Stimulated activated CD8-positive, alpha-beta memory T cell treated with anti-CD3 and anti-CD28 coated beads, Interleukin-12 subunit alpha, Interleukin-12 subunit beta, amount 100 ng/mL, for 24 hours (primary cell): Measurements from ENCODE around the gene MRPL21.

Experiments
- DNase-seq: peaks from one replicate; pipeline ENCODE4 v3.0.0-alpha.2; 2020; ENCODE audit errors: extremely low read depth

MRPL21 gene

GRCh38 chr11:68903288-68904247 lies at the start of gene MRPL21, which contains the start of gene IGHMBP2:
MRPL21 (minus strand) TSS chr11:68903832; CDS start chr11:68903810, 22 bp downstream.
IGHMBP2 (plus strand) TSS chr11:68903891; CDS start chr11:68903953, 62 bp downstream.
- DNase-seq, result peak; percentile 73

- no peak for DNase-seq
Observed at GRCh38 chr11:68950762-68951161, 47.1 kb upstream of the MRPL21 start.

DNA sequence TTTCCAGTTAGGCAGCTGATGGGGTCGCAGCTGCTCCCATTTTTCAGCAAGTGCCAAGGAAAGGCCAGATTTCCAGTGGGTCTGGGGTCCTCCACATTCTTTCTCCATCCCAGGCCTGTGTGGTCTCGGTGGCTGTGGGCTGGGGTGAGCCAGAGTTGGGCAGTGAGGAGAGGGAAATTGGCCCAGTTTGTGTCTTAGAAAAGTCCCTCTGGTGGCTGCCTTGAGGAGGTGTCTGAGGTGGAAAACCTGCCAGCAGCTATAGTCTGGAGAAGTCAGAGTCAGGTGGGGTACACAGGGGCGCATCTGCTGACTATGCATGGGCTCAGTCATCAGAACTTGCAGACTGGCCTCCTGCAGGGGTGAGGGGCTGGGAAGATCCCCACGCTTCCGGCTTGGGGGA lies 46.6 kb upstream of the MRPL21 start:
- no peak for DNase-seq

GRCh38 chr11:68948935-68949334 lies 45.3 kb upstream of the MRPL21 start:
- no peak for DNase-seq

- no peak for DNase-seq
Observed at GRCh38 chr11:68948496-68948895, 44.9 kb upstream of the MRPL21 start.

- no peak for DNase-seq
Observed at GRCh38 chr11:68947151-68947550, 43.5 kb upstream of the MRPL21 start.

- no peak for DNase-seq
Observed at GRCh38 chr11:68946416-68947090, 42.9 kb upstream of the MRPL21 start.

GRCh38 chr11:68942751-68943271 lies 39.2 kb upstream of the MRPL21 start:
- DNase-seq, result no peak

GRCh38 chr11:68942095-68942620 lies 38.5 kb upstream of the MRPL21 start:
- DNase-seq, result no peak

- no peak for DNase-seq
Observed at GRCh38 chr11:68941324-68942094, 37.9 kb upstream of the MRPL21 start.

- no peak for DNase-seq
Observed at GRCh38 chr11:68940651-68941323, 37.2 kb upstream of the MRPL21 start.

DNA sequence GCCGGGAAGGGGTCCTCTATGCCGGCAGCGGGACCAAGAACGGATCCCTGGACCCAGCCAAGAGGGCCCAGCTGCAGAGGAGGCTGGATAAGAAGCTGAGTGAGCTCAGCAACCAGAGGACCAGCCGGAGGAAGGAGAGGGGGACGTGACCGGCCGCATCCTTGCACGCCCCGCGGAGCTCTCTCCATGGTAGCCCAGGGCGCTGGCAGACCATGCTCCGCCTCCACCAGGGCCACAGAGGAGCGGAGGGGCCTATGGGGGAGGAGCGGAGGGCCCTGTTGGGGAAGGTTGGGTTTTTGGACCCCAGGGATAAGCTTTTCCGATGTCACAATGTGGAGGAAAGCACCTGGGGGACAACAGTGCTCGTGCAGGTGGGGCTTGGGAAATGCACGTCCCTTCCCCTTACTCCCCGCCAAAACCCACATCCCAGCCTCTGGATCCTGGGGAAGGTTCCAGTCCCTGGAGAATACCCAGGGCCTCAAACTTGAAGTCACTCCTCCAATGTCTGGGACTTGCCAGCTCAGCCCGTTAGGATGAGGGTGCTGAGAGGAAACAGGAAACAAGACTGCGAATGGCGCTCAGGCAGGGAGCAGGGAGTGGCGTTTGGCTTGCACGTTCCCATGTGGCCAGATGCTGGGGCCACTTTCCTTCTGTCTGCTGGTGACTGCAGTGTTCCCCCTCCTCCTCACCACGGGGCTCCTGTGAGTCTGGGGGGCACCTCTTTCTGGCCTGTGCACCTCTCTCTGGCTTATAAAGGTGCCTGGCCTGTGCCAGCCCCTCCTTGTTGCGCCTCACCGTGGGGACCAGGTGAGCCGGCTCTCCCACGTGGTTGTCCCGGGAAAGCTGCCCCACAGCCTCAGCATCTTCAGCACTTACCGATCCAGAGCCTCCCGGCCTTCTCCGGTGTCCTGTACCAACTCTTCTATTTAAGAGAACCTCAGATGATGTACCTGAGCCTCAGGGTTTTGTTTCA lies 36.2 kb upstream of the MRPL21 start:
- no peak for DNase-seq

DNA sequence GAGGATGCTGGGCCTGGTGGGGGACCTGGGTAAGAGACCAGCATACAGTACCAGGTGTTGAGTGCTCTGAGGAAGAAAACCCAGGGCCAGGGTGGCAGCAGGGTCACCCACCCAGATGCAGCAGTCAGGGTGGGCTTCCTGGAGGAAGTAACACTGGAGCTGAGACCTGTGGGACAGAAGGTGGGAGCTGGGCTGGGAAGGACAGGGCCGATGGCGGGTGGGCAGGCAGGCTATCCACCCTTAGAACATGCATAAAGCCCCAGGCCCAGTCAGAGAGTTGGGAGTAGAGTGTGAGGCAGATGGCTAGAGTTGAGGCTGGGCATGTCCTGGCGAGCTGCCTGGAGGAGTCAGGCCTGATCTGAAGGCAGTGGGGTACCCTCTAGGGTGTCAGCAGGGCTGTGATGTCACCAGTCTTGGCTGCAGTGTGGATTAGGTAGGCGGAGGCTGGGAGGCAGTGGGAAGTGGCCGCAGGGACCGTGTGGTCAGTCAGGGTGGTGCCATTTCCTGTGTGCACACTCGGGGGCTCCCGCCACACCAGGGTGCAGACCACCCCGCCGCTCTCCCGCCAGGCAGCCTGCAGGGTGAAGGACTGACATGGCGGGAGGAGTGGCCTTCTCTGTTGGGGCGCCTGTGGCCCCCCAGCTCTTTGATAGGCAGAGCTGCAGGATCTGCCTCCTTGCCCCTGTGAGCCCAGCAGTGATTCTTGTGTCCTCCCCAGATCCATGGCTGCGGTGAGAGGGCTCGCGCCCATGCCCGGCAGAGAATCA lies 35.4 kb upstream of the MRPL21 start:
- DNase-seq, result no peak

DNA sequence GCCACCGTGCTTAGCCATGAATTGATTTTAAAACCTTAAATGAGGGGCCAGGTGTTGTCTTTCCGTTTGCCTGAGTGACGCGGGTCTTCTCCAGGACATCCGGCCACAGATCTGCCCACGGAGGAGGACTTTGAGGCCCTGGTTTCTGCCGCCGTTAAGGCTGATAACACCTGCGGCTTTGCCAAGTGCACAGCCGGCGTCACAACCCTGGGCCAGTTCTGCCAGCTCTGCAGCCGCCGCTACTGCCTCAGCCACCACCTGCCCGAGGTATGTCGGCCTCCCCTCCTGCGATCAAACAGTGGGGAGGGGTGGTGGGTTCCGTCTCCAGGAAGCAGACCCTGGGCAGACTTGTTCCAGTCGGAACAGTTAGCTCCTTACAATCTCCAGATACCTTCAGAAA lies 34.5 kb upstream of the MRPL21 start:
- DNase-seq, result no peak

DNA sequence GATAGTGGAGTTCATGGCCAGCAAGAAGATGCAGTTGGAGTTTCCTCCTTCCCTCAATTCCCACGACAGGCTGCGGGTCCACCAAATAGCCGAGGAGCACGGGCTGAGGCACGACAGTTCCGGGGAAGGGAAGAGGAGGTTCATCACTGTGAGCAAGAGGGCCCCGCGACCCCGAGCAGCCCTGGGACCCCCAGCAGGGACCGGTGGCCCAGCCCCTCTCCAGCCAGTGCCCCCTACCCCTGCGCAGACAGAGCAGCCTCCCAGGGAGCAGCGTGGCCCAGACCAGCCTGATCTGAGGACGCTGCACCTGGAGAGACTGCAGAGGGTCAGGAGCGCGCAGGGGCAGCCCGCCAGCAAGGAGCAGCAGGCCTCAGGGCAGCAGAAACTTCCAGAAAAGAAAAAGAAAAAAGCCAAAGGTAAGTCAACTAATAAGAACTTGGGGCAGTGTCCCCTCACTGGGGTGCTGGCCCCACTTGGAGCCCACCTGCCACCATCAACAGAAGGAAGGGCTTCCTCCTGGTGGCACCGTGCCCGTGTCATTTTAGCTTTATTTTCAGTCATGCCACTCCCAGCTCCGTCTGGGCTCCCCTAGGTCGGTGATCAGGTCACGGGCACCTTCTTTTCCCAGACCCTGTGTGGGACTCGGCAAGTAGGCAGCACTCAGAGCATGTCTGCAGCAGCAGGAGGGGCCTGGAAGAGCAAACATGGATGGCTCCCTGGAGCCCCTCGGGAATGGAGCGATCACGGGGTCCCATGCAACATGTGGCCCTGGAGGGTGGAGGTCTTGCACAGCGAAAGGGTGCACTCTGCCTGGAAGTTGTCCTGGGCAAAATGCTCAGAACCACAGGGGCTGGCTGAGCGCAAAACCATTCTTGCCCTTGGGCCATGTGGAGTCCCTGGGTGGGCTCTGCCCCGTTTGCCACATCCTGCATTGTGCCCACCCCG lies 33.3 kb upstream of the MRPL21 start:
- no peak for DNase-seq

- no peak for DNase-seq
Observed at GRCh38 chr11:68936358-68936636, 32.7 kb upstream of the MRPL21 start.

DNA sequence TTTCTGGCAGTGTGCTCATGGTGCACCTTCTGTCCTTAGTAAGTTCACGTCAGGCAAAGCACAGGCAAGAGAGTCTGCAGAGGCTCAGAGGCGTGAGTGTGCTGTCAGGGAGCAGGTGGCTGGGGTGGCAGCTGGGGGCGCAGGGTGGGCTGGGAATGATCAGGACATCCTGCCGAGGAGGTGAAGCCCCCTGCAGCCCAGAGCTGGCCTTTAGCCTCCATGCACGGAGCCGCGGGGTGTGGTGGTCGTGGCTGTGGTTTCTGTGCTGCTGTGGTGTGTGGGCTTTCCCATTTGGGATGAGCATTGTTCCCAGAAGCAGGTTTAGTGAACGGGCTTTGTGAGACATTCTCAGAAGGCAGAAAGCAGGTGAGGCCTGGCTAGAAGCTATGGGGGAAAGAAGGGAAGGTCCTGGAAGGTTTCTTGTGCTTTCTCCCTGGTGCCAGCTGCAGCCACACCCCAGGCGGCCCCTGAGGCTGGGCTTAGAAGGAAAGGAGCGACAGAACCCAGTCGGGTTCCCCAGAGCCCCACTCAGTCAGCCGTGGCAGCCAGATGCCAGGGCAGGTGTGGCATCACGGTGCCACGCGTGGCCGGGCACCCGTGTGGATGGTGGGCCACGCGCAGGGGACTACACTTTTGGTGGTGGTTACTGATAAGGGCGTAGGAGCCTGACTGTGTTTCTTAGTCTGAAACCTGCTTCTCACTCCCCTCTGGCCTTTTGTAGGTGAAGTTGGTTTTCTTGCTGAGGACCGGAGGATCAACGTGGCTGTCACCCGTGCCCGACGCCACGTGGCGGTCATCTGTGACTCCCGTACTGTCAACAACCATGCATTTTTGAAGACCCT lies 32.1 kb upstream of the MRPL21 start:
- no peak for DNase-seq
